Measurements from ENCODE around the gene NOX4.
"Not testable (repeated sequence)": the region's sequence is repeated elsewhere in the genome, so short reads cannot be mapped to it uniquely, and the experiment has no call there.

The NOX4 gene

DNA sequence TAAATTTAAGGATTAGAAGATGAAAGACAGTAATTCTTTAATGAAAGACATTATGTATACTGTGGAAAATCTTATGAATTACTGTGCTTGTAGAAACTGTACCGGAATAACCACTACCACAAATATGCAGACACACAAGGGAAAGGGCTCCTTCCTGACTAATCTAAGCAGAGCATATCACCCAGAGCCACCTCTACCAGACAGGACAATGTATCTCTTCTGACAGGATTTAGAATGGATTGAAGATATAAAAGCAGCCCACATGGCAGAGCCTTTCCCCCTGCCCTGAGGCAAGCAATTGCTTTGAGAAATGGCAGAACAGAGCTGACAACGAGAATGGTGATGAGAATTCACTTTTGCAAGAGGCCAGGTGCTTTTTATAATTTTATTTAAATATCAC, 144.1 kb downstream of the NOX4 start:
- no peak overlapping the region for H3K27ac ChIP-seq (replicated peaks)
- H3K27me3 ChIP-seq (ENCODE audit: insufficient read depth, poor library complexity, severe bottlenecking), result no peaks in the 10 kb centered on the region
- TF ChIP-seq REST (IDR thresholded peaks at IDR 0.05; ENCODE audit: insufficient replicate concordance, low read depth) (no peak), SPI1 (IDR thresholded peaks at IDR 0.05; ENCODE audit: borderline replicate concordance, low read depth) (no peak), GABPA (IDR thresholded peaks at IDR 0.05; ENCODE audit: low read depth) (no peak), POLR2AphosphoS5 (IDR thresholded peaks at IDR 0.05; ENCODE audit: low read depth) (no peak)
- TF ChIP-seq, protein P1, sequence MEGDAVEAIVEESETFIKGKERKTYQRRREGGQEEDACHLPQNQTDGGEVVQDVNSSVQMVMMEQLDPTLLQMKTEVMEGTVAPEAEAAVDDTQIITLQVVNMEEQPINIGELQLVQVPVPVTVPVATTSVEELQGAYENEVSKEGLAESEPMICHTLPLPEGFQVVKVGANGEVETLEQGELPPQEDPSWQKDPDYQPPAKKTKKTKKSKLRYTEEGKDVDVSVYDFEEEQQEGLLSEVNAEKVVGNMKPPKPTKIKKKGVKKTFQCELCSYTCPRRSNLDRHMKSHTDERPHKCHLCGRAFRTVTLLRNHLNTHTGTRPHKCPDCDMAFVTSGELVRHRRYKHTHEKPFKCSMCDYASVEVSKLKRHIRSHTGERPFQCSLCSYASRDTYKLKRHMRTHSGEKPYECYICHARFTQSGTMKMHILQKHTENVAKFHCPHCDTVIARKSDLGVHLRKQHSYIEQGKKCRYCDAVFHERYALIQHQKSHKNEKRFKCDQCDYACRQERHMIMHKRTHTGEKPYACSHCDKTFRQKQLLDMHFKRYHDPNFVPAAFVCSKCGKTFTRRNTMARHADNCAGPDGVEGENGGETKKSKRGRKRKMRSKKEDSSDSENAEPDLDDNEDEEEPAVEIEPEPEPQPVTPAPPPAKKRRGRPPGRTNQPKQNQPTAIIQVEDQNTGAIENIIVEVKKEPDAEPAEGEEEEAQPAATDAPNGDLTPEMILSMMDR (IDR thresholded peaks at IDR 0.05; ENCODE audit: insufficient read depth, low read length), result no peak
- no peak overlapping the region for H3K4me3 ChIP-seq (replicated peaks; ENCODE audit: insufficient read depth, low read length)
- DNase-seq (ENCODE audit: low read depth in 1 of 2, low spot score in 1 of 2), result no peak

- no peak overlapping the region for H3K27ac ChIP-seq (replicated peaks)
- no peak for TF ChIP-seq SPI1 (IDR thresholded peaks at IDR 0.05; ENCODE audit: borderline replicate concordance, low read depth)
- TF ChIP-seq GABPA (IDR thresholded peaks at IDR 0.05; ENCODE audit: low read depth), result no peak
- TF ChIP-seq REST (IDR thresholded peaks at IDR 0.05; ENCODE audit: insufficient replicate concordance, low read depth), result no peak
- TF ChIP-seq POLR2AphosphoS5 (IDR thresholded peaks at IDR 0.05; ENCODE audit: low read depth), result no peak
- TF ChIP-seq, protein P1 (IDR thresholded peaks at IDR 0.05; ENCODE audit: insufficient read depth, low read length), result no peak
- H3K27me3 ChIP-seq (ENCODE audit: insufficient read depth, poor library complexity, severe bottlenecking), result no peaks in the 10 kb centered on the region
- no peak overlapping the region for H3K4me3 ChIP-seq (replicated peaks; ENCODE audit: insufficient read depth, low read length)
- DNase-seq (ENCODE audit: low read depth in 1 of 2, low spot score in 1 of 2), result no peak
Measured at GRCh38 chr11:89346601-89347000, 144.6 kb downstream of the NOX4 start.

- not testable (repeated sequence) for H3K4me3 ChIP-seq (replicated peaks; ENCODE audit: insufficient read depth, low read length); H3K27ac ChIP-seq (replicated peaks); H3K27me3 ChIP-seq (ENCODE audit: insufficient read depth, poor library complexity, severe bottlenecking); DNase-seq (ENCODE audit: low read depth in 1 of 2, low spot score in 1 of 2)
Measured at GRCh38 chr11:89342880-89343572, 148.1 kb downstream of the NOX4 start.

GRCh38 chr11:89340450-89340849, 150.7 kb downstream of the NOX4 start:
- not testable (repeated sequence) for H3K27ac ChIP-seq (replicated peaks); DNase-seq (ENCODE audit: low read depth in 1 of 2, low spot score in 1 of 2); H3K27me3 ChIP-seq (ENCODE audit: insufficient read depth, poor library complexity, severe bottlenecking); H3K4me3 ChIP-seq (replicated peaks; ENCODE audit: insufficient read depth, low read length)

- H3K27ac ChIP-seq (replicated peaks); H3K4me3 ChIP-seq (replicated peaks; ENCODE audit: insufficient read depth, low read length); H3K27me3 ChIP-seq (ENCODE audit: insufficient read depth, poor library complexity, severe bottlenecking); DNase-seq (ENCODE audit: low read depth in 1 of 2, low spot score in 1 of 2): not testable (repeated sequence)
Measured at GRCh38 chr11:89338073-89338472, 153.1 kb downstream of the NOX4 start.

- not testable (repeated sequence) for H3K4me3 ChIP-seq (replicated peaks; ENCODE audit: insufficient read depth, low read length); DNase-seq (ENCODE audit: low read depth in 1 of 2, low spot score in 1 of 2); H3K27me3 ChIP-seq (ENCODE audit: insufficient read depth, poor library complexity, severe bottlenecking); H3K27ac ChIP-seq (replicated peaks)
Measured at GRCh38 chr11:89337100-89337650, 154.0 kb downstream of the NOX4 start.

DNA sequence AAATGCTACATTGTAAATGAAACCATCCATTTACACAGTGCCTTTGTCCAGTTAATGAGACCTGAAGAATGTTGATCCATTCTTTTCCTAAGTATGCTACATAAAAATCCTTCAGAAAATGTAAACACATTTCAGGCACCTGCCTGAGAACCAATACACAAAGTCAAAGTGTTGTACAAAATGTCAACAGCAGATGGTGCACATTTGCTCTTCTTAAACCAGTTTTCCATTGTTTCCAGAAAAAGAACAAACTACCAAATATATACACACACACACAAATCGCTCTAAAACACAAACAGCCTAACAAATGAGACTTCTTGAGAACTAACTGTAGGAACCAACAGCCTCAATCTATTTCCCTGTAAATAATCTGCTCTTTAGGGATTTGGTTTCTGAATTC, 157.5 kb downstream of the NOX4 start:
- H3K27ac ChIP-seq (replicated peaks); H3K4me3 ChIP-seq (replicated peaks; ENCODE audit: insufficient read depth, low read length); DNase-seq (ENCODE audit: low read depth in 1 of 2, low spot score in 1 of 2); H3K27me3 ChIP-seq (ENCODE audit: insufficient read depth, poor library complexity, severe bottlenecking): not testable (repeated sequence)

DNA sequence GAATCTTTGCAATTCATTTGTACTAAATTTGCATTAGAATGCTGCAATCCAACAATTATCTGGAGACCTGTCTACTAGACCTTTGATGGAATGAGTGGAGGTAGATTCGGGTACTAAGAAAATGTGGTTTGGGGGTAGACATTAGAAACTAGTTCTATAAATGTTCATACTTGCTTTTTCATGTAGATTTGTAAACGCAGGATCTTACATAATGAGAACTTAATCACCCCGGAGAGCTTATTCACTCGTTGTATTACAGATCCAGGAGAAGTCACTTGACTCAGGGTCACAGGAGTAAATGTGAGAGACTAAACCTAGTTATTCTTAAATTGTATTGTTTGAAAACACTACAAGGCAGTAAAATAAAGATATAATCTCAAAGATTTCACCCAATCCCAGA, 159.2 kb downstream of the NOX4 start:
- not testable (repeated sequence) for DNase-seq (ENCODE audit: low read depth in 1 of 2, low spot score in 1 of 2); H3K27me3 ChIP-seq (ENCODE audit: insufficient read depth, poor library complexity, severe bottlenecking); H3K27ac ChIP-seq (replicated peaks); H3K4me3 ChIP-seq (replicated peaks; ENCODE audit: insufficient read depth, low read length)

All from HL-60 (cell line).